Measurements from ENCODE around the gene TPRG1. TPM values are rescaled to one million over a fixed set of nuclear protein-coding genes. Genes with fewer than 3 reads are reported as not detected.

TPRG1 gene
- total and polyA plus RNA-seq, 2 of the 8 experiments (the other 6 are each of a cell fraction or from before 2014, with no cell fraction given), result 0.37 to 0.47 TPM

- H2BK20ac ChIP-seq (ENCODE audit: low read length), result no peak overlapping the region
- peaks cover 2% of the 10 kb centered on the region; the same call in 1 of the 2 replicates for H3K23me2 ChIP-seq (ENCODE audit: low read depth, low read length)
- H4K5ac ChIP-seq (ENCODE audit: insufficient read length, low read depth, low read length), result no peak overlapping the region
- H2AFZ ChIP-seq (ENCODE audit: low read length), result no peak overlapping the region
- peaks cover 0 to 1% of the 10 kb centered on the region in 2 experiments for H4K20me1 ChIP-seq (replicated peaks in 1 of 2; ENCODE audit: control insufficient read depth in 1 of 2, insufficient read depth in 2 of 2, low read length in 2 of 2)
- no peaks in the 10 kb centered on the region for H3K36me3 ChIP-seq (ENCODE audit: control insufficient read depth in 2 of 4, insufficient read depth in 4 of 4, low read length in 3 of 4)
- no peak overlapping the region for H3K14ac ChIP-seq (ENCODE audit: insufficient read length)
- H4K91ac ChIP-seq (replicated peaks; ENCODE audit: insufficient read length, low read length), result no peak overlapping the region
- H2BK15ac ChIP-seq (ENCODE audit: low read length), result no peak overlapping the region
- H4K8ac ChIP-seq (ENCODE audit: extremely low read depth, insufficient read depth, low read length), result no peak overlapping the region
- H2AK5ac ChIP-seq (ENCODE audit: low read depth, low read length), result no peak overlapping the region
- H2BK12ac ChIP-seq (ENCODE audit: low read depth, low read length), result no peak overlapping the region
- H3K23ac ChIP-seq (ENCODE audit: insufficient read length), result no peak overlapping the region
- 87% methylated on average over 5 of the region's 5 CpGs; no CpG with 5 or more reads in 1 of the 2 experiments for WGBS, 2 experiments (ENCODE audit: extremely low coverage in 1 of 2, insufficient coverage in 1 of 2, insufficient read length in 1 of 2, insufficient replicate concordance in 2 of 2, low coverage in 1 of 2, low lambda C conversion rate in 2 of 2, missing lambda C conversion rate in 1 of 2)
- H3K4me2 ChIP-seq (ENCODE audit: insufficient read depth in 1 of 2, low read depth in 2 of 2, low read length in 2 of 2), result no peak overlapping the region
- H3K18ac ChIP-seq (ENCODE audit: extremely low read depth, low read length), result no peak overlapping the region
- H3K4ac ChIP-seq (replicated peaks; ENCODE audit: insufficient read length, low read depth, low read length), result no peak overlapping the region
- H3K27ac ChIP-seq (ENCODE audit: low read depth, low read length), result no peak overlapping the region
- ChIA-PET POLR2A (ENCODE audit: partially characterized antibody) (no interaction called here), CTCF (ENCODE audit: partially characterized antibody) (interaction anchor here (1.0 to 1.7 kb wide), 2 partner anchors 8 to 18 kb away, joined by 4 read pairs; no protein-coding TSS in a partner anchor)
- H2BK5ac ChIP-seq (ENCODE audit: low read depth, low read length), result no peak overlapping the region
- no peaks in the 10 kb centered on the region for H3K4me1 ChIP-seq (replicated peaks in 1 of 4; ENCODE audit: control insufficient read depth in 3 of 4, insufficient read depth in 4 of 4, low read length in 3 of 4)
- no peaks in the 10 kb centered on the region for H3K9me3 ChIP-seq (ENCODE audit: insufficient read depth in 2 of 2, low read depth in 1 of 2, low read length in 1 of 2)
- H3K27me3 ChIP-seq (replicated peaks in 1 of 4; ENCODE audit: control insufficient read depth in 3 of 4, extremely low read depth in 1 of 4, insufficient read depth in 3 of 4, low read length in 3 of 4), result no peaks in the 10 kb centered on the region
- no peak overlapping the region for H3K56ac ChIP-seq (replicated peaks; ENCODE audit: insufficient read length, low read depth, low read length)
- H3K79me1 ChIP-seq (ENCODE audit: low read depth, low read length), result no peaks in the 10 kb centered on the region
- no peak for FAIRE-seq
- no peak for DNase-seq (ENCODE audit: low read depth in 1 of 2, low spot score in 2 of 2)
- no peaks in the 10 kb centered on the region for H3K79me2 ChIP-seq (ENCODE audit: control insufficient read depth in 1 of 2, insufficient read depth in 2 of 2, low read length in 2 of 2)
- no peak overlapping the region for H3K4me3 ChIP-seq (ENCODE audit: extremely low read depth in 1 of 4, insufficient read depth in 2 of 4, low read depth in 3 of 4, low read length in 4 of 4)
- TF ChIP-seq FOSL1 (IDR thresholded peaks at IDR 0.05; ENCODE audit: insufficient read depth, low read depth, low read length) (no peak), RBBP5 (IDR thresholded peaks at IDR 0.05; ENCODE audit: borderline replicate concordance, low read depth, low read length) (no peak), EGR1 (IDR thresholded peaks at IDR 0.05; ENCODE audit: borderline replicate concordance, low read depth, low read length) (no peak), ATF2 (IDR thresholded peaks at IDR 0.05; ENCODE audit: low read length) (no peak)
- H2BK120ac ChIP-seq (replicated peaks; ENCODE audit: low read depth, low read length), result no peak overlapping the region
- H3K9ac ChIP-seq (replicated peaks in 1 of 4; ENCODE audit: extremely low read depth in 1 of 4, low read depth in 3 of 4, low read length in 3 of 4), result no peak overlapping the region
These were observed 5.5 kb upstream of the TPRG1 start for GRCh38 chr3:189166321-189166720.

Data from H1 (cell line).